Skeletal muscle tissue (tissue), 4 donors: Measurements from ENCODE around the gene METTL15. TPM values are rescaled to one million over a fixed set of nuclear protein-coding genes. Genes with fewer than 3 reads are reported as not detected.
"Not testable (repeated sequence)": the region's sequence is repeated elsewhere in the genome, so short reads cannot be mapped to it uniquely, and the experiment has no call there.

ENCODE experiments used
- H3K27ac ChIP-seq: one replicate; pipeline ENCODE4 v1.7.0; 2013; ENCODE audit warnings: mild to moderate bottlenecking, low read depth, low read length, inconsistent platforms
- H3K27me3 ChIP-seq, 3 donors: one replicate each; pipeline ENCODE4 v1.7.0; 2013; ENCODE audit warnings: low read length in 3 of 3; ENCODE audit not compliant: control insufficient read depth in 3 of 3, insufficient read depth in 3 of 3
- H3K36me3 ChIP-seq, 3 donors: one replicate each; pipeline ENCODE4 v1.7.0; 2013; ENCODE audit warnings: low read length in 3 of 3; ENCODE audit not compliant: control insufficient read depth in 3 of 3, insufficient read depth in 3 of 3
- H3K4me1 ChIP-seq, 3 donors: one replicate each; pipeline ENCODE4 v1.7.0; 2013; ENCODE audit warnings: low read length in 3 of 3, mild to moderate bottlenecking in 3 of 3; ENCODE audit not compliant: control insufficient read depth in 3 of 3, insufficient read depth in 3 of 3
- H3K4me3 ChIP-seq, 3 donors: one replicate each; pipeline ENCODE4 v1.7.0; 2013; ENCODE audit warnings: low read length in 3 of 3
- H3K9ac ChIP-seq, 3 donors: one replicate each; pipeline ENCODE4 v1.7.0; 2013; ENCODE audit warnings: low read length in 3 of 3, mild to moderate bottlenecking in 3 of 3, moderate library complexity in 2 of 3, low read depth in 1 of 3
- H3K9me3 ChIP-seq, 3 donors: one replicate each; pipeline ENCODE4 v1.7.0; 2013; ENCODE audit warnings: low read length in 3 of 3; ENCODE audit not compliant: control insufficient read depth in 3 of 3
- total RNA-seq: library from RNA; depleted of rRNA; stranded (reverse); fragments of >200 nt; gene quantifications from one replicate; pipeline ENCODE4 v1.2.3, GENCODE V29; 2014
- donor health status: Osteomylitis.

Gene METTL15
- total RNA-seq, 1 donor from 2014 or later, result 21.9 TPM

DNA sequence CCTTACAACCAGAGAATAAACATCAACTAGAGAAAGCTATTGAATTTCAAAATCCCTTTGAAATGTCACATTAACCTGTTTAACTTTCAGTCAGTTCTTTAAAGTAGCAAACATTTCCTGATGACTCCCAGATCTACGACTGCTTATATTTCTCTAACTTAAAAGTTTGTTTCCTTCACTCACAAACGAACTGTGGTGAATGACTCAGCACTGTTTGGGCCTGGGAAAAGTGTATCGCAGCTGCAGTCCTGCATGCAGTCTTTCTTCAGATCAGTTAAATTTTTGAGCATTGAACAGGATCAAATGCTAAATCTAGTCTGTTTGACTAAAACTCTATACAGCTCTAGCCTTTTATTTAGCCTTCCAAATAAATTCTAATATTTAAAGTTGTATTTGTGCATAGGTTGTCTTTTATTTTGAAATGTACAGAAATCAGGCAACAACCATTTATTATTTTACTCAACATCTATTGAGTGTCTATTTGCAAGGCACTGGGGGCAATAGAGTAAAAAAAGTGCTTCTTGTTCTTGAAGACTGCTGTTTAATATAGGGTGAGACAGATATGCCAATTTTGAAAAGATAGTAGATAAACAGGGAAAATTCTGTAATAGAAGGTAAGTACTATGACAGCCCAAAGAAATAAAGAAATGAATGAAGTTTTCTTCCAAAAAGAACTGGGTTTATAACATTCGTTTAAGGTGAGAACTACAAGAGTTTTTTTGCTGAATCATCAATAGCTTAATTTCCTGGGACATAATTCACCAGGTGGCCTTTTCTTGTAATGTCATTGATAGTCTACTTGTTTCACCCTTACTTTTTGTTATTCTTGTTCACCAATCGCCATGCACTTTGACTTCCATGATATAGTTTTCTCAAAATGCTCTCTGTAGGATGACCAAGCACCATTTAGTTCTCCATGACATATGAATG lies 235.4 kb downstream of the METTL15 start:
- no peak overlapping the region for H3K9ac ChIP-seq
- H3K27me3 ChIP-seq, result no peaks in the 10 kb centered on the region
- H3K9me3 ChIP-seq, result peaks cover 0 to 11% (median 3%) of the 10 kb centered on the region in 3 donors
- no peak overlapping the region for H3K4me3 ChIP-seq
- H3K27ac ChIP-seq, result no peak overlapping the region
- H3K36me3 ChIP-seq, result no peaks in the 10 kb centered on the region
- no peaks in the 10 kb centered on the region for H3K4me1 ChIP-seq

DNA sequence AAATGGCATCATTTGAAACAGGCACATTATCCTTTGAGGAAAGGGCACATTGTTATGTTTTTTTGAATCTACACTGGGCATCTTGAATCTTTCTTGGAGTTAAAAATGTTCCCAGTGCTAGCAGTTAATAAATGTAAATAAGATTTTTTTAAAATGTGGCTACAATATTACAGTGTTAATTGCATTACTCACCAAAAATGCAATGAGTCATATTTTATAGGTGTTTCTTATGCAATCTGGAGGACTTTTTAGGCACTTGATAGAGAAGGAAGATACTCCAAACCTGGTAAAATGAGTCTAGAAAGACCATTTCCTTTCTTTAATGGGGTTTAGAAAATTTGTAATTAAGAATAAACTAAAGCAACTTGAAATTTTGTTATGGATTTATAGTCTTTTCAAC lies 238.0 kb downstream of the METTL15 start:
- no peaks in the 10 kb centered on the region for H3K36me3 ChIP-seq
- no peaks in the 10 kb centered on the region for H3K4me1 ChIP-seq
- no peaks in the 10 kb centered on the region for H3K9me3 ChIP-seq
- no peak overlapping the region for H3K27ac ChIP-seq
- no peak overlapping the region for H3K9ac ChIP-seq
- no peak overlapping the region for H3K4me3 ChIP-seq
- no peaks in the 10 kb centered on the region for H3K27me3 ChIP-seq

DNA sequence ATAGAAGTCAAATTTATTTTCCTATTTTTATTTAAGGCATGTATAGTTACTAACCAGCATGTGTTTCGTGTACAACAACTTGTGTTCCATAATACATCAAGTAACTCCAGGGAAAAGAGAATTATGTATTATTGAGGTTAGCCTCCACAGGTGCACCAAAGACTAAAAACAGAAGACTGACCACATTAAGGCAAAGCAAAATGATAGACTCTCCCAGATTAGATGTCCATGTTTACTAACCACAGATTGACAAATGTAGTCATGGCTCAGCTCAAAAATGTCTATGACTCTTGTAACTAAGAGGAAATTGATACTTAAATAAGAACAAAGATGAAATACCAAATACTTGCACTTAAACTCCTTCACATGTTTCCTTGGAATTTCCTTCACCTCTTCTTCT lies 238.5 kb downstream of the METTL15 start:
- no peak overlapping the region for H3K27ac ChIP-seq

DNA sequence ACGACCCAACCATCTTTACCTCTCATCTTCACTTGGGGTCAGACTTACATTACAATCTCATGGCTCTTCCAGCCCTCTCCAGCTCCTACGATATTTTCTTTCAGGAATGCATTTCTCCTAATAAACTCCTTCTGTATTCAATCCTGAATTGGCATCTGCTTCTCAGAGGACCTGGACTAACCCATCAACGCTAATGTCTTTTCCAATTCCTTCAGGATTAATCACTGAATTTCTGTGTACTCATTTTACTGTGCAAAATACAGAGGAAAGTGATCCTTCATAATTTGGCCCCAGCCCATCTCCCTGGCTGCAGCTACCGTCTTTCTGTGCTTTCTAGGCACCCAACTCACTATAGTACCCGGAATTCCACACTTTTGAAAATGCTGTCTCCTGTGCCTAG lies 239.2 kb downstream of the METTL15 start:
- no peak overlapping the region for H3K27ac ChIP-seq
- H3K27me3 ChIP-seq, result no peaks in the 10 kb centered on the region
- no peaks in the 10 kb centered on the region for H3K4me1 ChIP-seq
- H3K4me3 ChIP-seq, result no peak overlapping the region
- no peak overlapping the region for H3K9ac ChIP-seq
- H3K9me3 ChIP-seq, result no peaks in the 10 kb centered on the region
- H3K36me3 ChIP-seq, result no peaks in the 10 kb centered on the region

More for the DNA sequence above, 238.5 kb downstream of the METTL15 start:
- no peak overlapping the region for H3K4me3 ChIP-seq
- H3K4me1 ChIP-seq, result no peaks in the 10 kb centered on the region
- no peaks in the 10 kb centered on the region for H3K36me3 ChIP-seq
- no peak overlapping the region for H3K9ac ChIP-seq
- H3K27me3 ChIP-seq, result no peaks in the 10 kb centered on the region
- H3K9me3 ChIP-seq, result no peaks in the 10 kb centered on the region

DNA sequence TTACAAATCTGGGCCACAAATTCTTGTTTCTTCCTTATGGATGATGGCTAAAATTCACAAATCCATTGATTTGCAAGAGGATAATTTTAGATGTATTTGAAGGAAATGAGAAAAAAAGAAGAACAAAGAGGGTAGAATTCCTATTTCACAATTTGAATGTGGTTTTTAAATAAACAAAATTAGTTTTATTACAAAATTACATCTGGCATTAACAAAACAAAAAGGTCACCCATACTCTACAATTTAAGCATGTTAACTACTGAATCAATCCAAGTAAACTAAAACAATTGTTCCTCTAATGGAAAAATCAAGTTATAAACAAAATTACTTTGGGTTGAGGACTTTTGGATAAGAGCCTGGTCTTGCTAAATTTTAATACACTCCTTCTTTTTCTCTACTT lies 242.0 kb downstream of the METTL15 start:
- no peak overlapping the region for H3K27ac ChIP-seq
- no peaks in the 10 kb centered on the region for H3K27me3 ChIP-seq
- H3K4me1 ChIP-seq, result no peaks in the 10 kb centered on the region
- no peaks in the 10 kb centered on the region for H3K9me3 ChIP-seq
- H3K9ac ChIP-seq, result no peak overlapping the region
- no peak overlapping the region for H3K4me3 ChIP-seq
- H3K36me3 ChIP-seq, result no peaks in the 10 kb centered on the region

DNA sequence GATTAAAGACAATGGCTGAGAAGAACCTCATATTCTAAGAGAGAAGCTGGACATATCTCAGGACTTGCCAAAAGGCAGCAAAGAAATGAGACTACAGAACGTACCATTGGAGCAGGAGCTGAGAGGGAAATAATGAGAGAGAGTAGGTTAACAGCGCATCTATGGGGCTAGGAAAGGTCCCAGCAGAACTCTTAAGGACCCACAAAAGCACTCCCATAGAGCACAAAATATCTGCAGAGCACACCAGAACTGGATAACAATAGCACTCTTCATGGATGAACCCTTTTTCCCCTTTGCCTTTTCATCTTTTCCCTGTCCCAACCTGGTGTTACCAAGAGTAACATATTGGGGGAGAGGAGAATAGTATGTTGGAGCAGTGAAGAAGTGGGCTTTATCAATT lies 245.8 kb downstream of the METTL15 start:
- H3K4me1 ChIP-seq, result no peaks in the 10 kb centered on the region
- no peaks in the 10 kb centered on the region for H3K36me3 ChIP-seq
- no peak overlapping the region for H3K4me3 ChIP-seq
- H3K27me3 ChIP-seq, result no peaks in the 10 kb centered on the region
- H3K27ac ChIP-seq, result no peak overlapping the region
- H3K9ac ChIP-seq, result no peak overlapping the region
- H3K9me3 ChIP-seq, result no peaks in the 10 kb centered on the region

DNA sequence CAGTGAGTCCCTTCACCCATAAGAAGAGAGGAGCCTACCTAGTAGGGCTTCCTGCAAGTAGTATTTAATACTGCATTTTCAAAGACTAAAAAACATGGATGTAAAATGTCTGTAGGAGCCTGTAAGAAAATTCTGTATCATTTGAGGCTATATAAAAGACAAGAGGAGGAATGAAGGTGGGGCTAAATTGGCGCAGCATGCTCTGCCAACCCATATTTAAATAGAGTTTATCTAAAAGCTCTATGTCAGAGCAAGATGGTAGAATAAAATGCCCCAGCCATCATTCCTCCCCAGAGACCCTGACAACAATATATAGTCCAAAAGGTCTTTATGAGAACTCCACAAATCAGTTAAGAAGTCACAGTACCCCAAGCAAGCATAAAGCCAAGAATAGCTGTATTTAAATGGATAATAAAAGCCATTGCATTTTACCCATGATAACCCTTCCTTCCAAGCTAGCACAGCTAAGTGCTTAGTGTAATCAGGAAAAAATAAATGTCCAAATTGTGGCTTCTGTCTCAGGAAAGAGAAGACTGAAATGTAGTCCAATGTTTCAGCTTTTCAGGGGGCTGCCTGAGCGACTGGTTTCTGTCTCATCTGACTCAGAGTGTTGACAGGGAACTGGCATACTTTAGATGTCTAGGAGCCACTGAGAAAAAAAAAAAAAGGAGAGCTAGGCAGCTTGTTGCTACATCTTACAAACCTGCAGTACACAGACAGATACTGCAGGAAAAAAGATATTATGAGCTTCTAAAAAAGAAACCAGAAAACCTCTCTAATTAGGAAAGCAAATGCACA lies 258.6 kb downstream of the METTL15 start:
- H3K27ac ChIP-seq, result no peak overlapping the region
- no peaks in the 10 kb centered on the region for H3K4me1 ChIP-seq

DNA sequence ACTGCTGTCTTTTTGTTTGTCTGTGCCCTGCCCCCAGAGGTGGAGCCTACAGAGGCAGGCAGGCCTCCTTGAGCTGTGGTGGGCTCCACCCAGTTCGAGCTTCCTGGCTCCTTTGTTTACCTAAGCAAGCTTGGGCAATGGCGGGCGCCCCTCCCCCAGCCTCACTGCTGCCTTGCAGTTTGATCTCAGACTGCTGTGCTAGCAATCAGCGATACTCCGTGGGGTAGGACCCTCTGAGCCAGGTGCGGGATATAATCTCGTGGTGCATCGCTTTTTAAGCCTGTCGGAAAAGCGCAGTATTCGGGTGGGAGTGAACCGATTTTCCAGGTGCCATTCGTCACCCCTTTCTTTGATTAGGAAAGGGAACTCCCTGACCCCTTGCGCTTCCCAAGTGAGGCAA lies 269.9 kb downstream of the METTL15 start:
- not testable (repeated sequence) for H3K4me1 ChIP-seq, H3K9me3 ChIP-seq, H3K27me3 ChIP-seq, H3K9ac ChIP-seq, H3K27ac ChIP-seq, H3K4me3 ChIP-seq, H3K36me3 ChIP-seq

More for the DNA sequence above, 258.6 kb downstream of the METTL15 start:
- Histone ChIP-seq H3K9ac (no peak overlapping the region), H3K9me3 (peaks cover 0 to 9% (median 0%) of the 10 kb centered on the region in 3 donors), H3K36me3 (peaks cover 0 to 8% (median 7%) of the 10 kb centered on the region in 3 donors), H3K4me3 (no peak overlapping the region), H3K27me3 (no peaks in the 10 kb centered on the region)
